ENCODE measurements around the gene PLPP4. TPM values are rescaled to one million over a fixed set of nuclear protein-coding genes. Genes with fewer than 3 reads are reported as not detected.

PLPP4 gene
- total RNA-seq, 6 experiments from 2014 or later, result 12.2 to 31.1 (median 16.9) TPM

GRCh38 chr10:120483006-120483405 lies 26.0 kb downstream of the PLPP4 start:
- no peak overlapping the region for H3K27ac Mint-ChIP-seq
- H3K4me3 Mint-ChIP-seq, result no peak overlapping the region
- no peak for TF ChIP-seq CTCF (IDR thresholded peaks at IDR 0.05)
- peaks cover 31% of the 10 kb centered on the region for H3K4me1 Mint-ChIP-seq (ENCODE audit: low read depth)
- H3K36me3 Mint-ChIP-seq (ENCODE audit: low read depth), result peaks cover 21% of the 10 kb centered on the region
- DNase-seq, result no peak
- H3K9me3 Mint-ChIP-seq, result peaks cover 17% of the 10 kb centered on the region
- H3K27me3 Mint-ChIP-seq (ENCODE audit: insufficient read depth), result no peaks in the 10 kb centered on the region

DNA sequence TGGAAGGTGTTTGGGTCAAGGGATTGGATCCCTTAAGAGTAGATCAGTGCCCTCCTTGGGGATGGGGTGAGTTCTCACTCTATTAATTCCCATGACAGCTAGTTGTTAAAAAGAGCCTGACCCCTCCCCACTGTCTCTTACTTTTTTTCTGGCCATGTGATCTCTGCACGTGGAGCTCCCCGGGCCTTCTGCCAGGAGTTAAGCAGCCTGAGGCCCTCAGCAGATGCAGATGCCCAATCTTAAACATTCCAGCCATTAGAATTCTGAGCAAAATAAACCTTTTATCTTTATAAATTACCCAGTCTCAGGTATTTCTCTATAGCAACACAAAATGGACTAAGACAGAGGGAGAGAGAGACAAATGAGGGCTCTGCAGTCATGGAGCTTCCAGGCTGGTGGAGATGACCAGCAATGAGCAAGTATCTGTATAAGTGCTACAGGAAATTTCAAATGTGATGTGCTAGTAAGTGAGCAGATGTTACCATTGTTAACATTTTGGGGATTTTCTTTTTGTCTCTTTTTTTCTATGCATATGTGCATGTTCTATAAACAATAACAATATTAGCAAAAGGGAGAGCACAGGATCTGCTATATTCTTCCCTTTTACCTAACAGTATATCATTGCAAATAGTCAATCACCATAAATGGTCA lies 26.7 kb downstream of the PLPP4 start:
- Mint-ChIP-seq H3K27me3 (ENCODE audit: insufficient read depth) (no peaks in the 10 kb centered on the region), H3K27ac (no peak overlapping the region), H3K9me3 (peaks cover 17% of the 10 kb centered on the region), H3K36me3 (ENCODE audit: low read depth) (peaks cover 21% of the 10 kb centered on the region), H3K4me1 (ENCODE audit: low read depth) (peaks cover 24% of the 10 kb centered on the region), H3K4me3 (no peak overlapping the region)
- no peak for DNase-seq
- TF ChIP-seq CTCF (IDR thresholded peaks at IDR 0.05), result no peak

- no peak for TF ChIP-seq CTCF (IDR thresholded peaks at IDR 0.05)
- DNase-seq, result no peak
- Mint-ChIP-seq H3K9me3 (peaks cover 17% of the 10 kb centered on the region), H3K36me3 (ENCODE audit: low read depth) (peaks cover 16% of the 10 kb centered on the region), H3K27ac (no peak overlapping the region), H3K27me3 (ENCODE audit: insufficient read depth) (no peaks in the 10 kb centered on the region), H3K4me3 (no peak overlapping the region), H3K4me1 (ENCODE audit: low read depth) (peaks cover 2% of the 10 kb centered on the region)
These were observed 28.9 kb downstream of the PLPP4 start for GRCh38 chr10:120485946-120486345.

DNA sequence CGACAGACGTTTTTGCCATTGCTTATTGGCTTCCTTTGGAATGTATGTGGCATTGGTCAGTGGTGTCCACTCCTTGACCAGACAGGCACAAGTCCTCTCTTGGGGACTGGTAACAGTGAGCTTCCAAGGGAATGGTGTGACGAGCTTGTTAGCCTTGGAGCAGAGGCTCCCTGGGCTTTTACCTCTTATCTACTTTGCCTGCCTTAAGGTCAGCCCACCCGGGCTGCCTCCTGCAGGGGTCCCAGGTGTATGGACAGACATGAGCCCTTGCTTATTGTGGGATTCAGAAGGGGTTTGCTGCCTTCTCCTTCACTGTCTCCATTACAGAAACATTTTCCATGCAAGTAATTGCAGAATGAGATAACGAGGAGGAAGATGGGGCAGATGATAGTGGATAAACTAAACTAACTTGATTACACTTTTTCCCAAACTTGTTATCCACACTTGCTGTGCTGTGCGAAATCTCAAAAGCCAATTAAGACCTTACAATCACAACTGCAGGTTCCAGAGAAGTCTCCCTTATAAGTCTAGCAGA lies 29.7 kb downstream of the PLPP4 start:
- H3K36me3 Mint-ChIP-seq (ENCODE audit: low read depth), result peaks cover 9% of the 10 kb centered on the region
- no peaks in the 10 kb centered on the region for H3K27me3 Mint-ChIP-seq (ENCODE audit: insufficient read depth)
- no peak for DNase-seq
- H3K4me1 Mint-ChIP-seq (ENCODE audit: low read depth), result no peaks in the 10 kb centered on the region
- H3K4me3 Mint-ChIP-seq, result no peak overlapping the region
- no peak for TF ChIP-seq CTCF (IDR thresholded peaks at IDR 0.05)
- no peak overlapping the region for H3K27ac Mint-ChIP-seq
- H3K9me3 Mint-ChIP-seq, result peaks cover 12% of the 10 kb centered on the region

GRCh38 chr10:120490288-120490687 lies 33.3 kb downstream of the PLPP4 start:
- H3K4me1 Mint-ChIP-seq (ENCODE audit: low read depth), result no peaks in the 10 kb centered on the region
- no peaks in the 10 kb centered on the region for H3K27me3 Mint-ChIP-seq (ENCODE audit: insufficient read depth)
- no peaks in the 10 kb centered on the region for H3K9me3 Mint-ChIP-seq
- H3K36me3 Mint-ChIP-seq (ENCODE audit: low read depth), result no peaks in the 10 kb centered on the region
- TF ChIP-seq CTCF (IDR thresholded peaks at IDR 0.05), result no peak
- DNase-seq, result no peak
- H3K4me3 Mint-ChIP-seq, result no peak overlapping the region
- no peak overlapping the region for H3K27ac Mint-ChIP-seq

All from HFFc6 (cell line).